Esophagus mucosa (tissue), 1 donor: Measurements from ENCODE around the gene PRIM2. TPM values are rescaled to one million over a fixed set of nuclear protein-coding genes. Genes with fewer than 3 reads are reported as not detected.
"Not testable (repeated sequence)": the region's sequence is repeated elsewhere in the genome, so short reads cannot be mapped to it uniquely, and the experiment has no call there.

Experiments used
- ATAC-seq: fragments of 200-7000 bp; cut with Tn5 transposase; one replicate; pipeline ENCODE4 v1.9.1; 2020
- total RNA-seq: library from RNA; stranded (reverse); gene quantifications from one replicate; pipeline ENCODE4 v1.2.4, GENCODE V29; 2023
- donor health status: DM: yes; HTN: yes; CAD: no.

Gene PRIM2
- total RNA-seq, 1 donor from 2014 or later: 6.1 TPM

DNA sequence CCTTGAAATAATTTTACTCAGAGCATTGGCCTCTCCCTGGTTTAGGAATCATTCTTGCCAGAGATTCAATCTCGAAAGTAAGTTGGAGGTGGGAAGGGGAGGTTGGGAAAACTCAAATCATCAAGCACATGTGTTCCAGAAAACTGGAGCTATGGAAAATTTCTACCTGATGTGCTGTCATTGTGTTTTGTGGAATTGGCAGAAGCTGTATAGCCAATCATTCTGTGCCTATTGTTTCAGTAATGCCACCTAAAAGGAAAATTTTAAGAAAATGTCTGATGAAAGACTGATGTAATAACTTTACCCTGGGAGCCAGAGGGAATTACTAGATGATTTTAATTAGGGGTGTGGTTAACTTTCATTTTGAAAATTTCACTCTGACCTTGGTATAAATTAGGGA lies 187.8 kb downstream of the PRIM2 start:
- ATAC-seq: not testable (repeated sequence)

DNA sequence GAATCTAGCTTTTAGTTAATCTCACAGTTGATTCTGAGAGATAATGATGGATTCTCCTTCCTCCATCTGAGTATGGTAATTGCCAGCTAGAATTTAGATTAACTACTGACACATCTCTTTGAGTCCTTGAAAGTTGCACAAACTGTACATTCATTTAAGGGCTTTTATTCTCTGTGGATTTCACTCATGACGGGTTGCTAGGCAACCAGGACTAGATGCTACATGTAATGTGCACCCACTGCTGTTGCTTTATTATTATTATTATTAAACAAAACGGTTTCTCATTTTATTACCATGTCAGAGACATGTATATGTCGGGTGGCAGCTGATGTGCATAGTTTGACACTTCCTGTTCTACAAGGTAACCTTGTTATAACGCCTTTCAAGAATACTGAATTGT lies 193.0 kb downstream of the PRIM2 start:
- ATAC-seq: not testable (repeated sequence)

DNA sequence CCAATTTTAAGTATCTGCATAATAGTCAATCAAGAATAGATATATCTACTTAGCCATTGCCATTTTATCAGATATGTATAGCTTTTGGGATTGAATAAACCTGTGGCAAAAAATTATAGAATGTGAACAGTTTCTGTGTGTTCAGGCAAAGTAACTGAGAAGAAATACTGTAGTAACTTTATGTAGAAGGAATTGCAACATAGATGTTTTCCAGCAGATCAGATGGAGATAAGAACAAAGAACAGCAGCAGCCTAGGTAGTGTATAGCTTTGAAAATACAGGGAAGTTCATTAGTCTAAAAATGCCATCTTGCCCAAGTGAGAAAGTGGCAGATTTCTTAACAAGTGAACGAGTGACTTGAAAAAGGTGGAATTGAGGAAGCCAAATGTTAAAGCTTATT lies 197.7 kb downstream of the PRIM2 start:
- ATAC-seq: not testable (repeated sequence)

DNA sequence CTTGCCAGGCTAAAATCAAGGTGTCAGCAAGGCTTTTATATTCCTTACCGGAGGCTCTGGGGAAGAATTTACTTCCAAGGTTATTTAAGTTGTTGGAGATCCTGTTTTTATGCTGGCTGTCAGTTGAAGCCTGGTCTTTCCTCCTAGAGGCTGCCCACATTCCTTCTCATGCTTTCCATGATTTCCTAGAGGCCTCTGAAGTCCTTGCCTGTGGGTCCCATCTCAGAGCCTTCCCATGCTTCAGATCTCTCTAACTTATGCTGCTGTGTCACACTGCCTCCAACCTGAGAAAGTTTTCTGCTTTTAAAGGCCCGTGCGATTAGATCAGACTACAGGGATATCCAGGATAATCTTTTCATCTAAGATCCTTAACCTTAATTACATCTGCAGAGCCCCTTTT lies 198.4 kb downstream of the PRIM2 start:
- ATAC-seq: not testable (repeated sequence)

DNA sequence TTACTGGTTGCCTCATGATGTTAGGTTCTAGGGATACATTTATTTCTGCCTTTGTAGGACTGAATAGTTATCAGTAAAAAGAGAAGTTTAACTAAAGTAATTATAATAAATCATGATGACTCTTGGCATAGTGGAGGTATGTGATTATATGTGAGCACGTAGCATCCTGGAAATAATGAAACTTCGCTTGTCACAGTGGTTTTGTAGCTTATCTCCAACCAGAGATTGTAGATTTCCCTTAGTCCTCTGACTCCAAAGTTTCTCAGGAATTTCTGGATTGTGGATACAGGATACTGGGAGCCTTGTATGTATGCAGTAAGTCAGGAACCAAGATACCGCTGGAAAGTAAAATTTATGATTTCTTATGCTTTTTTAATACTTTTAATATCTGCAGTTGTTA lies 199.3 kb downstream of the PRIM2 start:
- ATAC-seq: not testable (repeated sequence)

DNA sequence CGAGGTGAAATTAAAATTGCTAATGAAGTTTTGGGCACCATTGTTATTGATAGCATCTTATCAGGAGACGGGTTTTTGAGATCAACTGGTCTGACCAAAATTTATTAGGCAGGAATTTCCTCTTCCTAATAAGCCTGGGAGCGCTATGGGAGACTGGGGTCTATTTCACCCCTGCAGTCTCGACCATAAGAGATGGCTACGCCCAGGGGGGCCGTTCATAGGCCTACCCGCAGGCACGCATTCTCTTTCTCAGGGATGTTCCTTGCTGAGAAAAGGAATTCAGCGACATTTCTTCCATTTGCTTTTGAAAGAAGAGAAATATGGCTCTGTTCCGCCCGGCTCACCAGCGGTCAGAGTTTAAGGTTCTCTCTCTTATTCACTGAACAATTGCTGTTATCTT lies 201.8 kb downstream of the PRIM2 start:
- not testable (repeated sequence) for ATAC-seq

DNA sequence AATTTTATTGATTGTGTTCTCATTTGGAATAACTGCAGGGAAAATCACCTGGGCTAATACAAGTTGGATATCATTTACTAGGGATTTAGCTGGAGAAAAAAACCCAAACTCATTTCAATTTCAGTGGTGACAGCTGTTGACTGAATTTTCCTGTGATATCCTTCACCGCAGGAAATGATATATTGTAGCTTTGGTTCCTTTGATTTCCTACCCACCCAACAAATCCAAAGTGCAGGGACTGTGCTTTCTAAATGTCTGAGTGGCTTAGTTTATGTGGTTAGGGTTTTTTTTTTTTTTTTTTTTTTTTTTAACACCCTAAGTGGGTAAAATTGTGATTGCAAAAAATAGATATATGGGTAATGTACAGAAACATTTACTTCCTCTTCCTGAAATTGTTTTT lies 203.7 kb downstream of the PRIM2 start:
- not testable (repeated sequence) for ATAC-seq

DNA sequence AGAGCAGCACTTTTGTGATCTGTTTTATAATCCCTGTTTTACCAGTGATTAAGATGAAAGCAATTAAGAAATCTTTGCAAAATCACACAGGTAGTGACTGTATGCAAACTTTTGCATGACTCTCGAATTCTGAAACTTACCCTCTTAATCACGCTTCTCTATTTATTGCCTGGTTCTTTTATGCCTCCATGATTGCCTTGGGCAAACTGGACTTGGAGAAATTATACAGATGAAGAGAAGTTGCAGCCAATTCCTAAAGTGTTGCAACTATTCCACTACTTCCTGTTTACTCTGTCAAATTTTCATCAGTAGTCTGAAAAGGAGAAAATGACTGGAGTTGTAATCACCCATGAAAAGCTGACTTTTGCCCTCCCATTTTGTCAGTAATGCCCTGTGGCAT lies 205.8 kb downstream of the PRIM2 start:
- ATAC-seq: peak; percentile 57

DNA sequence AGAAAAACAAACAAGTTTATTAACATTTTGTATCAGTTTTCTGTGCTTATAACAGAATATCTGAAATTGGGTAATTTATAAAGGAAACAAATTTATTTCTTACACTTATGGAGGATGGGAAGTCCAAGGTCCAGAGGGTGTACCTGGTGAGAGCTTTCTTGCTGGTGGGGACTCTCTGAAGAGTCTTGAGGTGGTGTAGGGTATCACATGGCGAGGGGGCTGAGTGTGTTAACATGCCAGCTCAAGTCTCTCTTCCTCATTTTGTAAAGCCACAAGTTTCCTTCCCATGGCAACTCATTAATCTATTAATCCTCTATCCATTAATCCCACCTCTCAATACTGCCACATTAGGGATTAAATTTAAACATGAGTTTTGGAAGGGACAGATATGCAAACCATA lies 212.3 kb downstream of the PRIM2 start:
- ATAC-seq: not testable (repeated sequence)

DNA sequence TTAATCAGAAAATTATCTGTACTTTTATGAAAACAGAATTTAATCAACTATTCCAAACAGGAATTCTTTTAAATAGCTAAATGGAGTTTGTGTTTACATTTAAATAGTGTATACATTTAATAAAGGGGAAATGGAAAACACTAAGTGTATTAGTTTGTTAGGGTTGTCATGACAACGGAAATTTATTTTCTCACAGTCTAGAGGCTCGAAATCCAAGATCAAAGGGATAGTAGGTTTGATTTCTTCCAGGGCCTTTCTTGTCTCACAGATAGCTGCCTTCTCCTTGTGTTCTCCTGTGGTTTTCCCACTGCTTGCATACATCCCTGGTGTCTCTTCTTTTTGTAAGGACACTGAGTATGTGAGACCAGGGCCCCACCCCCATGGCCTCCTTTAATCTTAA lies 215.2 kb downstream of the PRIM2 start:
- not testable (repeated sequence) for ATAC-seq

DNA sequence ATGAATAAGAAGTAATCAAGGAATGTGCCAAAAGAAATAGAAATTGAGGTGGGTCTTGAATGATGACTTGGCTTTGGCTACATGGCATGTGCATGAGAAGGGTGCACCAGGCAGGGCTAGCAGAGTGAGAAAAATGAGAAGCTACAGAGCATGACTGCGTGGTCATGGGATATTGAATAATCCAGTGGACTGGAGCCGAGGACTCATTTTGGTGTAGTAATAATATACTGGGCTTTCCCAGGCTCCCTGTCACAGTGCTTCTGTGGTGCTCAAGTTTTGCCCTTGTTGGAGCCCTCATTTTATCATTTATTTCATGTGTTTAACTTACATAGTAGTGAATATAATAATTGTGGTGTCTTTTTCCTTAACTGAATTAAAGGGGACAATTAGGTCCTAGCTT lies 217.7 kb downstream of the PRIM2 start:
- not testable (repeated sequence) for ATAC-seq

DNA sequence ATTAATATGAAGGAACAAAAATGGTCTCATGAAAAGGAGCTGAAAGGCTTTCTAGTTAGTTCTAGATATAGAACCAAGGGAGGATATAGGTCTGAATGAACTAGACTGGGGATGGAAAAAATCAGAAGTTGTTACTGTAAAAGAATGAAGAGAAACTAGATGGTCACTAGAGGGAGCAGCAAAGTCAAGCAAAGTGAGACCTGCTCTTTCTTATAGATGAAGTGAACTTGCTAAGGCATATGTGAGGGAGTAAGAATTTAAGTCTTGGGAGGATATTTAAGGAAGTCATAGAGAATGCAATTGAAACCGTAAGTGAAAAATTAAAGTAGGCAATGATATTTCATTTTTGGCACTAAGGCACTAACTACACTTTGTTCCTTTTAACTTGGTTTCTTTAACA lies 218.6 kb downstream of the PRIM2 start:
- ATAC-seq: not testable (repeated sequence)

DNA sequence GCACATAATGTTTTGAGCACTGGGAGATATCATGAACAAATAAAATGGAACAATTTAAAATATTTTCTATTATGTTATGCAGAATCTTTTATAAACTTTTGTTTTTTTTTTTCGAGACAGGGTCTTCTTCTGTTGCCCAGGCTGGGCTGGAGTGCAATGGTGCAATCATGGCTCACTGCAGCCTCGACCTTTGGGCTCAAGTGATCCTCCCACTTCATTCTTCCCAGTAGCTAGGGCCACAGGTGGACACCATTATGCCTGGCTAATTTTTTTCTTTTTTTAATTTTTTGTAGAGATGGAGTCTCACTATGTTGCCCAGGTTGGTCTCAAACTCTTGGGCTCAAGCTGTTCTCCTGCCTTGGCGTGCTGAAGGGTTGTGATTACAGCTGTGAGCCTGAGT lies 220.5 kb downstream of the PRIM2 start:
- not testable (repeated sequence) for ATAC-seq

DNA sequence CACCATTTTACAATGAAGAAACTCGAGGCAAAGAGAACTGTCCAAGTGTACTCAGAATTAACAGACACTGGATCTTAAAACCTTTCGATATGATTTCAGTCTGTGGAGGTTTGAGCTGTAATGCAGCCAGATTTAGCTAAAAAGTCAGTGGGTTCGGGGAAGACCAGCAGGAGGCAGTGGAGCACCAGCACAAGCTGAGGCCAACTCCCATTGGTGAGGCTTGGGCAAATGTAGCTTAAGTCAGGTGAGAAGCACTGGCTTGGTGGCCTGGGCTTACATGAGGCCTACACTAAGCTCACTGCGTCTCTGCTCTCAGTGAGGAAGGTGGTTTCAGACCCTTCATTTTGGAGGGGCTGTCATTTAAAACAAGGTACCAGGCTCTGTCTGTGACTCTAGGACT lies 234.5 kb downstream of the PRIM2 start:
- not testable (repeated sequence) for ATAC-seq

DNA sequence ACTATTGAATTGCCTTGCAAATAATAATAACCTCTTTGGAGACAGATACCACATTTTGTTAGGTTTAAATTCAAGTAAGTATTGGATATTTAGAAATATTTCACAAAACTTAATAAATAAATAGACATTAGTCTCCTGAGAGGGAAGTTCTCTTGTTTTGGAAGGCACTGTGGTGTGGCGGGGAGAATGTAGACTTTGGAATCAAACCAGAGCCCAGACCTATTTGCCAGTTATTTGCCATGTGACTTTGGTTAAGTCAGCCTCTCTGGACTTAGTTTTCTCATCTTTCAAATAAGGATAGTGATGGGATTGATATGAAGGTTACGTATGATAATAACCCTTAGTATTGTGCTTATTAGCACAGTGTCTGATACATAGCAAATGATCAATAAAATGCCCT lies 240.4 kb downstream of the PRIM2 start:
- ATAC-seq: not testable (repeated sequence)

DNA sequence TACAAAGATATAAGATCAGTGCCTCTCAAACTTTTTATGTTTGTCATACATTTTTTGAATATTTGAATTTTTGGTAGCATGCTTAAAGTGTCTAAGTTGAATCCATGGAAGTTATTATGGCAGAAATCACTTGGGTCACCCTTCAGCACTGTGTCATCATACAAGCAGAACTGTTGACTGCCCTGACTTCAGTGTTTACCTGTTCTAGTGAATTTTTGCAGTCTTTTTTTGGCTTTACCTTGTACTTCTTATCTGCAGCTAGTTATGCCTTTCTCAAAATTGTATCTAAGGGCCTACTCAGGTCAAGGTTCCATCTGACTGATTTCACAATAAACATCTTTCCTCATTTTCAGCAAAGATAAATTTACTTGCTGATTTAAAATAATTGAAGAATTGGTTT lies 241.7 kb downstream of the PRIM2 start:
- not testable (repeated sequence) for ATAC-seq

DNA sequence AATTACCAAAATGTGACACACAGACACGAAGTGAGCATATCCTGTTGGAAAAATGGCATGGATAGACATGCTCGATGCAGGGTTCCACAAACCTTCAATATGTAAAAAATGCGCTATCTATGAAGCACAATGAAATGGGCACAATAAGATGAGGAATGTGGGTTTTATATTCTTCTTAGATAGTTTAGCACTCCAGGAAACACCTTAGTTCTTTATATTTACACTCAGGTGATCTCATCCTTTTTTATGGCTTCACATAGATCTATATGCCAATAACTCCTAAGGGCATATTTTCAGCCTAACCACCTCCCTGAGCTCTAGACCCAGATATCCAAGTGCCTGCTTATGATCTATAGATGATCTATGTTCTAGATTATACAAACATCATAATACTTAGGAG lies 244.8 kb downstream of the PRIM2 start:
- not testable (repeated sequence) for ATAC-seq

DNA sequence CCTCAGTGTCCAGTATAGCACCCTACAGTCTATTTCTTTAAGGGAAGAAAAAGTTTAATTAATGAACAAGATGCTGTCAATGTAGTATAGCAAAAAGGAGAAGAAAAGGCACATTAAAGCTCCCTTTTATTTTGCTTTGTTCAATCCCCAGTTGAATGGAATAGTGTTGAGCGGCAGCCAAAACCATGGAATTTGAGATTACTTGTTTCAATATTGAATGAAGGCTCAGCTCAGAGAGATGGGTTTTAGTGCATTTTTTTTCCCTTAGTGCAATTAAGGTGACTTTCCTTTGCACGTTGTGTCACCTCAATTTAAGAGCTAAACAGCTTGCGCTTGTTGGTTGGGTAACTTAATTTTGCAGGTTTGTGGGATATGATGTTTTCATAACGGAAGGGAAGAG lies 254.7 kb downstream of the PRIM2 start:
- ATAC-seq: not testable (repeated sequence)

DNA sequence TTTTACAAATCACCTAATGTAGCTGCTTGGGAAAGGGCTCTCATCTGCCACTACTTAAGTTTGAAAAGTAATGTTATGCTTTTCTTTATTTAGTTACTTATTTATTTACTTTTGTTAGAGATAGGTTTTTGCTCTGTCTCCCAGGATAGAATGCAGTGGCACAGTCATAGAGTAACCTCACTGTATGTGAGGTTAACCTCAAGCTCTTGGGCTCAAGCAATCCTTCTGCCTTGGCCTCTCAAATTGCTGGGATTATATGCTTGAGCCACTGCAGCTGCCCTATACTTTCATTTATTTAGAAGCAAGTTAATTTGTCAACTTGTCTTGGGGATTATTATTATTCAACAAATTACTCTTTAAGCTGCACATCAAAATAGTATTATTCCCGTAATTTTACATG lies 255.4 kb downstream of the PRIM2 start:
- not testable (repeated sequence) for ATAC-seq

DNA sequence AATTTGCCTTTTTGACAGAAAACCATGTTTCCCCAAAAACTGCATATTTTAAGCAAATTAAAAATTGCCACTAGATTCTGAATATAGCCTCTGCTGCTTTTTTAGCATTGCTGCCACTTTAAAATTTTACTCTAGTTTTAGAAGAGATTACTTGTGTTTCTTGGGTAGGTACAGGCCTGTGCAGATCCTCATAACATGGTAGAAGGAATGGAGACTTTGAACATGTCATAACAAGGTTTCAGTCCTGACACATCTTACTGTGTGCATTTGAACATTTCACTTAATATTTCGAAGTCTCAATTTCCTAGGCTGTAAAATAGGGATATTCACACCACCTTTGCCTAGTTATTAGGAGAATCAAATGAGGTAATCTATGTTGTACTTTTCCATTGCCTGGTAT lies 259.6 kb downstream of the PRIM2 start:
- ATAC-seq: peak; percentile 48

DNA sequence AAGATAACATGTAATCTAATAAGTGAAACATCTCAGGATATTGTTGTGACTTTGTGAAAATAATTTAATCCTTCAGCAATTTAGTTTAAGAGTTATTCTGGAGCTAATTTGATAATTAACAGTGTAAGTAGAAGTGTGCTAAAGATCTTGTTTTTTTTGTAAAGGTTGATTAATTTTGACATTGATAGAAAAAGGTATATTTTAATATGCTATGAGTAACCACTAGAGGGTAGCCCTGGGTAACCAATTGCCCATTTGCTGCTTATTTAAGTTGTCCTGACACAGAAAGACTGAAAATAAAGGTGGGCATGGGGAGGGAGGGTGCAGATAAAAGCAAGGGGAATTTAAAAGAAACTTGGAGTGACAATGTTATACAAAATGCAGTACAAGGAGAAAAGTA lies 262.1 kb downstream of the PRIM2 start:
- ATAC-seq: not testable (repeated sequence)

DNA sequence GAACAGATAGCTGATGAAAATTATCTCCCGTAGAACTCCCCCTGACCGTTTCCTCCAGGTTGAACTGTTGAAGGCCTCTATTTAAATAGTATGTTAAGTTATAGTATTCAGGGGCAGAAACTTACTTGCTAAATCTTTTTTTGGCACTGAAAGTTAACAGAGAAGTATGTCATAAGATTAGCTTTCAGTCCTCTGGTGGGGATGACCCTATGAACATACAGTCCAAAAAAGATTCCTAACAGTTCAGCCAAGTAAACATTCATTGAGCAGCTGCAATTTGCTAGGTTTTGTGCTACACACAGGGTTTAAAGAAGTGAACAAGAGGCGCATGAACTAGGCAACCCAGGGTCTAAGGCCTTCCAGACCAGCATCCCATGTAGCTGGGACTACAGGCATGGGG lies 264.2 kb downstream of the PRIM2 start:
- ATAC-seq: not testable (repeated sequence)

DNA sequence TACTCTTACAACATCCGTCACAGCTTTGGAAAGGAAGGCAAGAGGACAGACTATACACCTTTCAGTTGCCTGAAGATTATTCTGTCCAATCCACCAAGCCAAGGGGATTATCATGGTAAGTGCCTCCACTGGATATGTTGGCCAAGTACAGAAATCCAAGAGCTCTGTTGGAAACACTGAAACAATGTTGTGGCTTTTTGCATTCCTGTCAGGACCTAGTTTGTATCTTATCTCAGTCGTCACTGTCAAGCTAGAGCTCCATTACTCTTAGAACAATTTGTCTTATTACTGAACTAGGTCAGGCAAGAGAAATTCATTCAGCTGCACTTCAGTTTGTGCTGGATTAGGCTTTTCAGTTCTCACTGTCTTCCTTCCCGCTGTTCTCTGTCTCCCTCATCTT lies 283.7 kb downstream of the PRIM2 start:
- ATAC-seq: not testable (repeated sequence)

DNA sequence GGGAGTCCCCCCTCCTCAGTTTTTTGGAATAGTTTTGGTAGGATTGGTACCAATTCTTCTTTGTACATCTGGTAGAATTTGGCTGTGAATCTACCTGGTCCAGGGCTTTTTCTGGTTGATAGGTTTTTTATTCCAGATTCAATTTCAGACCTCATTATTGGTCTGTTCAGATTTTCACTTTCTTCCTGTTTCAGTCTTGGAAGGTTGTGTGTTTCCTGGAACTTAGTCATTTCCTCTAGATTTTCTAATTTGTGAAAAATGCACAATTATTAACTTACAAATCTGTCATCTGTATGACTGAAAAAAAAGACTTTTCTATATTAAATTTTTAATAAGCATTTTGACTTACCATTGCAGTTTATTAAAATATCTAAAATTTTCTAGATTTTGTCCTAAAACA lies 287.9 kb downstream of the PRIM2 start:
- not testable (repeated sequence) for ATAC-seq

DNA sequence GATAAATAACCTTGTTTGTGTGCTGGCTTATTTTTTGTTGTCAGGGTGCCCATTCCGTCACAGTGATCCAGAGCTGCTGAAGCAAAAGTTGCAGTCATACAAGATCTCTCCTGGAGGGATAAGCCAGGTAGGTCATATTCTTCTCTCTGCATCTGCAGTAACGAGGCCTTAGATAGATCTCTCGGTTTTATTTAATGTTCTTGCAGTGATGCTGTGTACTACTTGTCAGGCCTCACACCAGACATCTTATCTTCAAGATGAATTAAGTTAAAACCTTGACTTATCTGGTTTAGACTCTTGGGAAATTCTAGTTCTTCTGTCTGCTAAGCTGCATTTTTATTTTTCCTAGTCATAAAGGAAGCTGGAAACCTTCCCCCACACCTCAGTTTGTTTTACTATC lies 288.9 kb downstream of the PRIM2 start:
- ATAC-seq: not testable (repeated sequence)

DNA sequence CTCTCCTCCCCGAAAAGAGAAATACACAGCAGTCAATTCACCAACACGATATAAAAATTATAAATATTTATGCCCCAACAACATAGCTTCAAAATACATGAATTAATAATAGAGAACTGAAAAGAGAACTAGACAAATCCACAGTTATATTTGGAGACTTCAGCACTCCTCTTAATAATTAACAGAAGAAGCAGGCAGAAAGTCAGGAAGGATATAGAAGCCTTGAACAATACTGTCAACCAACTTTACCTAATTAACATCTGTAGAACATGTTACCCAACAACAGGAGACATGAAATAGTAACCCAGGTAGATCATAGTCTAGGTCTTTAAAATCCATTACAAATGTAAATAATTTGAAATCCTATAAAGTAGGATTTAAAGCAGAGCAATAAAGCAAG lies 293.2 kb downstream of the PRIM2 start:
- not testable (repeated sequence) for ATAC-seq
